Urinary bladder (tissue), 4 donors: Measurements from ENCODE around the gene CYP39A1. TPM values are rescaled to one million over a fixed set of nuclear protein-coding genes. Genes with fewer than 3 reads are reported as not detected.
A peak's percentile ranks its signal among the peaks of the same experiment; 100 is the strongest.

Experiments used
- DNase-seq: peaks from one replicate; pipeline ENCODE4 v3.0.0-alpha.2; 2015; ENCODE audit errors: extremely low spot score
- H3K27ac ChIP-seq: one replicate; pipeline ENCODE4 v1.5.1; 2013; ENCODE audit warnings: low read depth, mild to moderate bottlenecking, moderate library complexity
- H3K36me3 ChIP-seq: one replicate; pipeline ENCODE4 v1.6.1; 2013; ENCODE audit warnings: mild to moderate bottlenecking, moderate library complexity; ENCODE audit not compliant: insufficient read depth
- H3K4me1 ChIP-seq: one replicate; pipeline ENCODE4 v1.6.1; 2013; ENCODE audit warnings: mild to moderate bottlenecking, moderate library complexity; ENCODE audit not compliant: insufficient read depth
- H3K4me3 ChIP-seq: one replicate; pipeline ENCODE4 v1.5.1; 2013; ENCODE audit warnings: low read depth, low read length
- WGBS: extraction: QIAGEN DNeasy Blood & Tissue Kit; methylation state at CpG from one replicate; pipeline ENCODE4 v1.1.7; 2013; 5-methylcytosine and 5-hydroxymethylcytosine counted together
- polyA plus RNA-seq: library from polyadenylated mRNA; stranded (reverse); fragments of 200-250 nt; gene quantifications from one replicate; pipeline ENCODE4 v1.2.3, GENCODE V29; 2013
- total RNA-seq: library from RNA; depleted of rRNA; stranded (reverse); fragments of >200 nt; gene quantifications from one replicate; pipeline ENCODE4 v1.2.3, GENCODE V29; 2014
- donor health status: healthy with polysubstance abuse.
- donor health status: healthy.

Gene CYP39A1
- 13.3 TPM for total RNA-seq
- 4.3 TPM for polyA plus RNA-seq

GRCh38 chr6:46652603-46653438 lies at the start of gene CYP39A1, which contains the start of gene SLC25A27:
TSS of gene CYP39A1 (minus strand) at chr6:46652818. CDS start at chr6:46652582, 236 bp downstream.
TSS of gene SLC25A27 (plus strand) at chr6:46652975. CDS start at chr6:46653193, 218 bp downstream.
- H3K27ac ChIP-seq, result peak within 1 kb of the TSS; percentile 78
- under 1% methylated on average over 72 of the region's 72 CpGs for WGBS
- peak; percentile 90 for DNase-seq
- H3K4me3 ChIP-seq, result peak within 1 kb of the TSS; percentile 79
- no peaks in the 10 kb centered on the region for H3K36me3 ChIP-seq
- no peaks in the 10 kb centered on the region for H3K4me1 ChIP-seq

GRCh38 chr6:46699970-46700369 lies 47.4 kb upstream of the CYP39A1 start:
- WGBS, result 77% methylated on average over 1 of the region's 1 CpG
- no peak for DNase-seq
- no peak overlapping the region for H3K27ac ChIP-seq
- H3K4me1 ChIP-seq, result no peaks in the 10 kb centered on the region
- H3K4me3 ChIP-seq, result no peak overlapping the region
- no peaks in the 10 kb centered on the region for H3K36me3 ChIP-seq

GRCh38 chr6:46690911-46691451 lies 38.4 kb upstream of the CYP39A1 start:
- no peak for DNase-seq
- no peaks in the 10 kb centered on the region for H3K36me3 ChIP-seq
- H3K4me1 ChIP-seq, result no peaks in the 10 kb centered on the region
- H3K27ac ChIP-seq, result no peak overlapping the region
- H3K4me3 ChIP-seq, result no peak overlapping the region
- 57% methylated on average over 1 of the region's 1 CpG for WGBS

- Histone ChIP-seq H3K27ac (no peak overlapping the region), H3K4me1 (no peaks in the 10 kb centered on the region), H3K36me3 (no peaks in the 10 kb centered on the region), H3K4me3 (no peak overlapping the region)
- 73% methylated on average over 2 of the region's 2 CpGs for WGBS
- DNase-seq, result no peak
Measured at GRCh38 chr6:46690141-46690755, 37.6 kb upstream of the CYP39A1 start.

- WGBS, result 89% methylated on average over 3 of the region's 3 CpGs
- H3K4me1 ChIP-seq, result no peaks in the 10 kb centered on the region
- H3K27ac ChIP-seq, result no peak overlapping the region
- H3K36me3 ChIP-seq, result no peaks in the 10 kb centered on the region
- no peak overlapping the region for H3K4me3 ChIP-seq
- DNase-seq, result no peak
Measured at GRCh38 chr6:46689657-46690056, 37.0 kb upstream of the CYP39A1 start.

GRCh38 chr6:46688966-46689335 lies 36.3 kb upstream of the CYP39A1 start:
- DNase-seq, result no peak
- Histone ChIP-seq H3K4me1 (no peaks in the 10 kb centered on the region), H3K4me3 (no peak overlapping the region), H3K27ac (no peak overlapping the region), H3K36me3 (no peaks in the 10 kb centered on the region)
- WGBS, result 97% methylated on average over 13 of the region's 13 CpGs

GRCh38 chr6:46688117-46688965 lies 35.7 kb upstream of the CYP39A1 start:
- DNase-seq, result no peak
- WGBS, result 96% methylated on average over 85 of the region's 85 CpGs
- H3K4me1 ChIP-seq, result no peaks in the 10 kb centered on the region

GRCh38 chr6:46687619-46688097 lies 35.0 kb upstream of the CYP39A1 start, which contains the start of gene TDRD6:
TSS of gene TDRD6 (plus strand) at chr6:46687885. CDS start at chr6:46688129, 244 bp downstream.
- no peak for DNase-seq
- H3K36me3 ChIP-seq, result no peaks in the 10 kb centered on the region
- H3K4me3 ChIP-seq, result no peak within 1 kb of the TSS
- no peaks in the 10 kb centered on the region for H3K4me1 ChIP-seq
- no peak within 1 kb of the TSS for H3K27ac ChIP-seq
- WGBS, result 92% methylated on average over 41 of the region's 41 CpGs

More at GRCh38 chr6:46688117-46688965, 35.7 kb upstream of the CYP39A1 start:
- H3K4me3 ChIP-seq, result no peak overlapping the region
- H3K36me3 ChIP-seq, result no peaks in the 10 kb centered on the region
- no peak overlapping the region for H3K27ac ChIP-seq

GRCh38 chr6:46684771-46685170 lies 32.2 kb upstream of the CYP39A1 start:
- no peak for DNase-seq

GRCh38 chr6:46677314-46677654 lies 24.7 kb upstream of the CYP39A1 start:
- no peak overlapping the region for H3K4me3 ChIP-seq
- WGBS, result 72% methylated on average over 4 of the region's 4 CpGs
- no peaks in the 10 kb centered on the region for H3K4me1 ChIP-seq
- no peaks in the 10 kb centered on the region for H3K36me3 ChIP-seq
- H3K27ac ChIP-seq, result no peak overlapping the region
- no peak for DNase-seq

More at GRCh38 chr6:46684771-46685170, 32.2 kb upstream of the CYP39A1 start:
- Histone ChIP-seq H3K4me1 (no peaks in the 10 kb centered on the region), H3K4me3 (no peak overlapping the region), H3K36me3 (no peaks in the 10 kb centered on the region), H3K27ac (no peak overlapping the region)
- 77% methylated on average over 4 of the region's 4 CpGs for WGBS

- H3K36me3 ChIP-seq, result no peaks in the 10 kb centered on the region
- 89% methylated on average over 6 of the region's 6 CpGs for WGBS
Measured at GRCh38 chr6:46676604-46677313, 24.1 kb upstream of the CYP39A1 start.

GRCh38 chr6:46674410-46674809 lies 21.8 kb upstream of the CYP39A1 start:
- no peak overlapping the region for H3K27ac ChIP-seq
- H3K4me1 ChIP-seq, result no peaks in the 10 kb centered on the region
- H3K36me3 ChIP-seq, result no peaks in the 10 kb centered on the region
- DNase-seq, result no peak
- H3K4me3 ChIP-seq, result no peak overlapping the region
- 91% methylated on average over 1 of the region's 1 CpG for WGBS

More at GRCh38 chr6:46676604-46677313, 24.1 kb upstream of the CYP39A1 start:
- Histone ChIP-seq H3K4me1 (no peaks in the 10 kb centered on the region), H3K27ac (no peak overlapping the region), H3K4me3 (no peak overlapping the region)
- DNase-seq, result no peak
